CD14-positive monocyte (primary cell): Measurements from ENCODE around the gene APOC1. TPM values are rescaled to one million over a fixed set of nuclear protein-coding genes. Genes with fewer than 3 reads are reported as not detected.

Source experiments
- DNase-seq, 3 donors: peaks; one replicate each; pipeline ENCODE4 v3.0.0-alpha.2; 2011 to 2022
- H2AFZ ChIP-seq: 2 replicates; pipeline ENCODE4 v1.6.0; 2012; ENCODE audit warnings: mild to moderate bottlenecking, low read depth, low read length, inconsistent platforms; ENCODE audit not compliant: insufficient read depth, poor library complexity, severe bottlenecking
- H3K27ac ChIP-seq, 2 donors: 1 replicate in 1 of 2; 2 replicates in 1 of 2; pipeline ENCODE4 v1.5.1; 2012 to 2013; ENCODE audit warnings: low read length in 2 of 2, control low read depth in 1 of 2, inconsistent platforms in 1 of 2, low read depth in 1 of 2, mild to moderate bottlenecking in 1 of 2
- H3K27me3 ChIP-seq, 2 donors: one replicate each; pipeline versions ENCODE4 v1.6.0 to v1.6.1; 2011 to 2013; ENCODE audit warnings: low read length in 2 of 2; ENCODE audit not compliant: control insufficient read depth in 2 of 2, insufficient read depth in 2 of 2
- H3K36me3 ChIP-seq, 2 donors: replicated peaks in 1 of 2; 1 replicate in 1 of 2; 2 replicates in 1 of 2; pipeline versions ENCODE4 v1.5.1 to v1.6.1; 2012 to 2013; ENCODE audit warnings: low read length in 2 of 2, control low read depth in 1 of 2, inconsistent platforms in 1 of 2, mild to moderate bottlenecking in 1 of 2; ENCODE audit not compliant: insufficient read depth in 2 of 2, control insufficient read depth in 1 of 2
- H3K4me1 ChIP-seq, 2 donors: 1 replicate in 1 of 2; 2 replicates in 1 of 2; pipeline versions ENCODE4 v1.5.1 to v1.6.1; 2012 to 2013; ENCODE audit warnings: low read length in 2 of 2, control low read depth in 1 of 2, inconsistent platforms in 1 of 2, mild to moderate bottlenecking in 1 of 2, moderate library complexity in 1 of 2; ENCODE audit not compliant: insufficient read depth in 2 of 2, control insufficient read depth in 1 of 2
- H3K4me2 ChIP-seq: replicated peaks from 2 replicates; pipeline ENCODE3; 2012; ENCODE audit warnings: low read length, moderate library complexity, mild to moderate bottlenecking; ENCODE audit not compliant: poor library complexity, severe bottlenecking; ENCODE audit errors: extremely low read depth
- H3K4me3 ChIP-seq, 3 experiments: fragments of 200-600 bp in 1 of 3; sonication (generic) in 1 of 3; replicated peaks in 1 of 3; 1 replicate in 2 of 3; 2 replicates in 1 of 3; pipeline ENCODE4 v1.5.1; 2011 to 2013; ENCODE audit warnings: low read length in 3 of 3, mild to moderate bottlenecking in 3 of 3, control low read depth in 2 of 3, low read depth in 2 of 3, inconsistent platforms in 1 of 3, moderate library complexity in 1 of 3
- H3K79me2 ChIP-seq: 2 replicates; pipeline ENCODE4 v1.6.0; 2012; ENCODE audit warnings: mild to moderate bottlenecking, control low read depth, inconsistent platforms, low read length, moderate library complexity; ENCODE audit not compliant: insufficient read depth
- H3K9ac ChIP-seq: 2 replicates; pipeline ENCODE4 v1.6.0; 2017; ENCODE audit warnings: low read length, mild to moderate bottlenecking; ENCODE audit not compliant: insufficient read depth, poor library complexity, severe bottlenecking
- H3K9me3 ChIP-seq, 2 donors: replicated peaks in 1 of 2; 1 replicate in 1 of 2; 2 replicates in 1 of 2; pipeline versions ENCODE4 v1.5.1 to v1.6.1; 2012 to 2013; ENCODE audit warnings: low read length in 2 of 2, control low read depth in 1 of 2; ENCODE audit not compliant: control insufficient read depth in 1 of 2, insufficient read depth in 1 of 2
- H4K20me1 ChIP-seq: 2 replicates; pipeline ENCODE4 v1.6.0; 2012; ENCODE audit warnings: mild to moderate bottlenecking, low read length, control low read depth, moderate library complexity; ENCODE audit not compliant: insufficient read depth
- H3K27ac Mint-ChIP-seq, 7 donors: one replicate each; pipeline ENCODE4 v1.8.0; 2020; ENCODE audit warnings: mild to moderate bottlenecking in 7 of 7, mixed read lengths in 7 of 7, moderate library complexity in 6 of 7, inconsistent platforms in 2 of 7
- H3K27me3 Mint-ChIP-seq, 3 donors: one replicate each; pipeline ENCODE4 v1.8.0; 2021 to 2022; ENCODE audit warnings: low read depth in 3 of 3, mild to moderate bottlenecking in 3 of 3, mixed read lengths in 3 of 3, moderate library complexity in 3 of 3, inconsistent platforms in 1 of 3
- H3K36me3 Mint-ChIP-seq, 2 donors: one replicate each; pipeline ENCODE4 v1.8.0; 2020; ENCODE audit warnings: mixed read lengths in 2 of 2, inconsistent platforms in 1 of 2, mild to moderate bottlenecking in 1 of 2
- H3K4me1 Mint-ChIP-seq: one replicate; pipeline ENCODE4 v1.8.0; 2020; ENCODE audit warnings: mild to moderate bottlenecking, mixed read lengths
- H3K4me3 Mint-ChIP-seq, 2 donors: one replicate each; pipeline ENCODE4 v1.8.0; 2020; ENCODE audit warnings: mild to moderate bottlenecking in 2 of 2, mixed read lengths in 2 of 2, moderate library complexity in 1 of 2
- H3K9me3 Mint-ChIP-seq, 7 donors: one replicate each; pipeline ENCODE4 v1.8.0; 2020 to 2022; ENCODE audit warnings: mixed read lengths in 7 of 7, mild to moderate bottlenecking in 6 of 7, moderate library complexity in 6 of 7, inconsistent platforms in 2 of 7
- CTCF ChIP-seq: fragments of 200-600 bp; IDR thresholded peaks from one replicate; pipeline ENCODE4 v1.8.0; 2022; ENCODE audit warnings: antibody characterized with exemption, mild to moderate bottlenecking
- WGBS: methylation state at CpG from one replicate; pipeline ENCODE4 v1.1.5; 2013; ENCODE audit warnings: missing lambda C conversion rate; ENCODE audit not compliant: insufficient coverage; 5-methylcytosine and 5-hydroxymethylcytosine counted together
- intact Hi-C, 2 donors: fragments of 100-400 bp; cut with micrococcal nuclease; formaldehyde crosslinking; loops; one replicate each; pipeline versions ENCODE4 v1.15.0 to v1.15.1; 2023
- polyA plus RNA-seq, 3 donors: library from polyadenylated mRNA; depleted of rRNA in 1 of 3; unstranded in 2 of 3; stranded (reverse) in 1 of 3; fragments of 300-500 nt in 2 of 3; fragments of >200 nt in 1 of 3; fragmentation: Illumina TruSeq in 2 of 3; gene quantifications; 1 replicate in 2 of 3; 2 replicates in 1 of 3; pipeline ENCODE4 v1.2.3, GENCODE V29; 2012 to 2021

Gene APOC1
- polyA plus RNA-seq, 3 donors = 0.20 TPM; not detected in 2

DNA sequence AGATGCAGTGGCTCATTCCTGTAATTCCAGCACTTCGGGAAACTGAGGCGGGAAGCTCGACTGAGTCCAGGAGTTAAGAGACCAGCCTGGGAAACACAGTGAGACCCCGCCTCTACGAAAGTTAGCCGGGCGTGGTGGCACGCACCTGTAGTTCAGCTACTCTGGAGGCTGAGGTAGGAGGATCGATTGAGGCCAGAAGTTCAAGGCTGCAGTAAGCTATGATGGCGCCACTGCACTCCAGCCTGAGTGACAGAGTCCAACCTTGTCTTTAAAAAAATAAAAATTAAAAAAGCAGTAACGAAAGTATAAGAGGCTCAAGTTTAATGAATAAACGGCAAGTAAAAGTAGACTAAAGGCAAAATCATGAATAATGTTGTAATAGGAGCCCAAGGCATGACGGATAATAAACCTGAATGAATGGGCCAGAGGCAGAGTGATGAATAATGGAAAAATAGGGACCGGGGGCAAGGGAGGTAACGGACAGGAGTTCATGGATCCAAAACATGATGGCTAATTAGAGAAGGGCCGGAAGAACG lies 24.5 kb upstream of the APOC1 start:
- Histone ChIP-seq H3K4me2 (peak overlapping the region; percentile 77), H3K9ac (peak overlapping the region; percentile 87), H4K20me1 (peaks cover 11% of the 10 kb centered on the region), H3K4me3 (peak overlapping the region; percentile 61 to 78 (median 68)), H3K36me3 (peaks cover 21 to 23% of the 10 kb centered on the region in 2 donors), H3K9me3 (no peaks in the 10 kb centered on the region), H3K27ac (peak overlapping the region; percentile 97 to 99), H2AFZ (peak overlapping the region; percentile 69), H3K4me1 (peaks cover 20 to 25% of the 10 kb centered on the region in 2 donors), H3K79me2 (peaks cover 22% of the 10 kb centered on the region), H3K27me3 (no peaks in the 10 kb centered on the region)
- Mint-ChIP-seq H3K36me3 (peaks cover 23 to 42% of the 10 kb centered on the region in 2 donors), H3K9me3 (peaks cover 0 to 2% (median 0%) of the 10 kb centered on the region in 7 donors), H3K27me3 (peaks cover 0 to 2% (median 1%) of the 10 kb centered on the region in 3 donors), H3K4me1 (peaks cover 23% of the 10 kb centered on the region), H3K27ac (peak overlapping the region; percentile 90 to 98 (median 96)), H3K4me3 (peak overlapping the region; percentile 83 to 95)
- TF ChIP-seq CTCF = no peak
- DNase-seq = no peak
- 41% methylated on average over 11 of the region's 17 CpGs for WGBS
- intact Hi-C loops = loop anchor here in 1 of 2 donors (1.0 to 2.0 kb wide), 2 partner anchors 43 to 64 kb away; partner anchors contain the start of gene NECTIN2

DNA sequence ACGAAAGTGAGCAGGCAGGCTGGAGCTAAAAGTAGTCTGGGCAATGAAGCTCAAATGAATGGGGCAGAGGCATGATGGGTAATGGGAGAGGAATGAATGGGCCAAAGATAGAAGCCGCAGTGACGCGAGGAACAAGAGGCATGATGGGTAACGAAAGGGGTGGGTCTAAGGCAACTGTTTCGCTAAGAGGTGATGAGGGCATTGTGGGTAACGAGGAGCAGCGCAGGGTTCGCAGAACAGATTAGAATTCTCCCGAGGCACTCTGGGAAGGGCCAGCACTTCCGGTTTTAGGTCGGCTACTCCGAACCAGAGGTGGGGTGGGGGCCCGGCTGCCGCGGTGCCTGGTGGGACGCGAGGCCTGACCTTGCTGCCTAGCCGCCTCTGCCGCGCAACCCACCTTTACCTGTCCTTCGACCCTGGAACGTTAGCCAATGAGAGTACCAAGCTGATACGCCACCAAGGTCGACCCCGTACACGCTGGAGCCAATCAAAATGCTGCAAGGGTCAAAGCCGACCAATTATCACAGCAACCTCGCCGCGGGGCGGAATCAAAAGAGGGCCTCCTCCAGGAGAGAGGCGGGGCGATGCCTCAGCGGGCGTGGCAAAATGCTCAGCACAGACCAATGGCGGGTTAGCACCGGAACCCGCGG lies 23.9 kb upstream of the APOC1 start:
- Mint-ChIP-seq H3K27me3 (peaks cover 0 to 2% (median 1%) of the 10 kb centered on the region in 3 donors), H3K27ac (peak overlapping the region; percentile 90 to 98 (median 96)), H3K9me3 (peaks cover 0 to 2% (median 0%) of the 10 kb centered on the region in 7 donors), H3K36me3 (peaks cover 29 to 47% of the 10 kb centered on the region in 2 donors), H3K4me1 (peaks cover 23% of the 10 kb centered on the region), H3K4me3 (peak overlapping the region; percentile 83 to 95)
- peak overlapping the region; percentile 97 to 99 for H3K27ac ChIP-seq
- DNase-seq = peak; percentile 96 to 100 (median 100)
- no peaks in the 10 kb centered on the region for H3K9me3 ChIP-seq
- H3K4me3 ChIP-seq = peak overlapping the region; percentile 61 to 78 (median 68)
- H3K79me2 ChIP-seq = peaks cover 22% of the 10 kb centered on the region
- WGBS = under 1% methylated on average over 40 of the region's 40 CpGs
- peaks cover 14% of the 10 kb centered on the region for H4K20me1 ChIP-seq
- peak overlapping the region; percentile 69 for H2AFZ ChIP-seq
- TF ChIP-seq CTCF = no peak
- peaks cover 27 to 29% of the 10 kb centered on the region in 2 donors for H3K36me3 ChIP-seq
- H3K27me3 ChIP-seq = no peaks in the 10 kb centered on the region
- peak overlapping the region; percentile 77 for H3K4me2 ChIP-seq
- intact Hi-C loops = loop anchor here in 1 of 2 donors (1.0 to 2.0 kb wide), 2 partner anchors 44 to 64 kb away; partner anchors contain the start of gene NECTIN2
- peaks cover 20 to 25% of the 10 kb centered on the region in 2 donors for H3K4me1 ChIP-seq
- H3K9ac ChIP-seq = peak overlapping the region; percentile 87
